NCI-H2107 (cell line): Measurements from ENCODE around the gene CR1L.
"Not testable (repeated sequence)": the region's sequence is repeated elsewhere in the genome, so short reads cannot be mapped to it uniquely, and the experiment has no call there.

Experiments used
- DNase-seq: peaks from one replicate; lab custom pipeline; 2025; lab: John Stamatoyannopoulos, UW

Gene CR1L

DNA sequence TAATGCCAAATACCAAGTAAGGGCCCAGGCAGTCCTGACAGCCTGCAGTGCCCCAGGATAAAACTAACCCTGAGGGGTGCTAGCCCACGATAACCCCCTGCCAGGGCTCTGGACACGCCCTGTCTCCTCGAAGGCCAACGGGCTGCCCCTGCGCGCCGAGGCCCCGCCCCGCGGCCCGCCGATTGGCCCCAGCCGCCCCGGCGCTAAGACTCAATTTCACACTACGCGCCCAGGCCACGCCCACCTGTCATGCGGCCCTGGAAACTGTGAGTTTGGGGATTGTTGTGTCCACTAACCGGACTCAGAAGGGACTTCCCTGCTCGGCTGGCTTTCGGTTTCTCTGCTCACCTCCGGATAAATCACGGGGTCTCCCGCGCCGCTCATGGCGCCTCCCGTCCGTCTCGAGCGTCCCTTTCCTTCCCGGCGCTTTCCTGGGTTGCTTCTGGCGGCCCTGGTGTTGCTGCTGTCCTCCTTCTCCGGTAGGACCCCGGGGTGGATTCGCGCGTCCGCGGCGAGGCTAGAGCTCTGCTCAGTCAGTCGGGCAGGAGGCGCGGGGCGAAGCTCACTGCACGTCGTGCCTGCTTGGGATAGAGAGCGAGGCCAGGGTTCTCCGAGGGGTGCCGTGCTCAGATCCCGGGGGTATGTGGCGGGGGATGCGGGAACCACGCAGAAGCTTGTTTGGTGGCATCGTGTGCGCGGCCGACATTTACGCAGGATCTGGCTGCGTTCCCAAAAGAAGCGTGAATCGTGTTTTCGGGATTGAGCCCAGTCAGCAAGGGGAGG, at the start of gene CR1L:
Gene CR1L, plus strand, starts transcription at position 282 of the 783 bp plus-strand sequence. Its CDS starts 101 bp downstream, at position 383.
- DNase-seq: no peak

DNA sequence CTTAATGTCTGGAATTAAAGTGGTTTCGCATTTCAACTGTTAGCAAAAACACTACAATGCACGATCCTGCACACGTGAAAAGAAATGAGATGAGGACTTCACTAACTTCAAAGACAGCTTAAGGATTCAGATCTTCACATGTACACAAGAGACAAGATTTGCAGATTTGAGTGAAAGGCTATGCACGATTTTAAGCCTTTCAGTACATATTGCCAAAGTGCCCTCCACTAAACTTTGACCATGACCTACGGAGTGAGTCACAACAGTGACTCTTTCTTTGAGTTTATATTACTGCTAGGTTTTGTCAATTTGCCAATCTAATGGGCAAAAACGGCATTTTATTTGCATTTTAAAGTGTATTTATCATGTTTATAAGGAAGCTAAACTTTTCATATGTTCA, 41.2 kb upstream of the CR1L start:
- no peak for DNase-seq

DNA sequence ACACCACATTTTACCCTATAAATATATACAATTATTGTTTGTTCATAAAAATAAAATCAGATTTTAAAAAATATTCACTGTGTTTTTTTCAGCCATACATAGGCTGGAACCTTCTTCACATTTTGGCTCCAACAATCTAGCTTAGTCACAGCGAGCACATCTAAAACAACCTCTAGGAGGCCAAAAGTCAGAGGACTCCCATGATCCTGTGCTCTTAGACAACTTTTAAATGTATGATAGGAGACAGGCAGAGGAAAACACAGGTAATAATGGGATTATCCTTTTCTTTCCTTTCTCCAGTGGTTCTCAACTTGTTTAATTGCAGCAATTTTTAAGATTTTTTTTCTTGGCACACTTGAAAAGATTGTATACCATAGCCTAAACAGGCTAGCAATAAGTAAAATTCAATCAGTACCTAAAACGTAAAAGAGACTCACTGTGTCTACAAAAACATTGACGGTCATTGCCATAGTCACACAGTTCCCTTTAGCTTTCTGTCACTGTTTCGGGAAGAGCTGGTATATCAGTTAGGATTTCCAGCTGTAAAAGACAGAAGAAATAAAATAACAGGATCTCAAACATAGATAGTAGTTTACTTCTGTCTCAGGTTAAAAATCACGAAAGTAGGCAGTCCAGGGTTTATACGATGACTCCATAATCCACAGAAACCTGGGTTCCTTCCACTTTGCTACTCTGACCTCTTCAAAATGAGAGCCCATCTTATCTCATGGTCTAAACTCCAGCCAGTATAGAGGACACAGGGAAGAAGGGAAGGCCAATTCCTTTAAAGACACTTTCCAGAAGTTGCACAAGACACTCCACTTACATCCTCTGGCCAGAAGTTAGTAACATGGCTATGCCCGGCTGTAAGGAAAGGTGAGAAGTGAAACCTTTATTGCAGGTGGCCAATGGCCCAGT, 39.2 kb upstream of the CR1L start:
- no peak for DNase-seq

DNA sequence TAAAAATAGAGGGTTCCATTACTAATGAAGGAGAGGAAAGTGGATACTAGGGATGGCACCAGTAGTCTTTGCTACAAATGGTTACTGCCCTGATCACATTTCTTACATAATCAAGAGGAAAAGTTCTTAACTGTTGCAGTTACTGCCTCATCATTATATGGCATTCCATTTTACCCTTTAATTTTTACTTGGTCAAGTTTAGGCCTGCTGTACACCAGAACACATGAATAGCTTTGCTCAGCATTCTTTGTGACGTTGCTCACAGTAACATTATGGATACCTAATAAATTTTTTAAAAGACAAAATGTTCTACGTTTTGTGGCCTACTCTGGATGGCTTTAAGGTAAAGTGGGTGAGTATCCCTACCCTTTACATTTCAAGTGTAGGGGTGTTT, 38.6 kb upstream of the CR1L start:
- no peak for DNase-seq

DNA sequence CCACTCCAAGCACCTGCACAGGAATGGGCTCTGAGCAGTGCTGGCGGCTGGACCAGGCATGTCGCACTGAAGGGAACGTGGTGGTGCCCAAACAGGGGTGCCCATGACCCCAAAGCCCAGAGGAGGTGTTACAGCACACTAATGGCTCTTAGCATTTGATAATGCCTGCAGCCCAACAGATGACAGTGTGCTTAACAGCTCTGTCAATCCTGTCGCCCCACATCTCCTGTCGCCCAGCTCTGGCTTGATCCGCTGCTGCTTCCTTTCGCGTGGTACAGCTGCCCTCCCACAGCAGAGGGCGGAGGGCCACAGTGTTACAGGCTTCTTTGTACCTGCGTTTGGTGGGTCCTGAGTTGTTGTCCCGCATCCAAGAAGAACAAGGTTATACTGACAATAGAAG, 32.2 kb upstream of the CR1L start:
- DNase-seq: no peak

DNA sequence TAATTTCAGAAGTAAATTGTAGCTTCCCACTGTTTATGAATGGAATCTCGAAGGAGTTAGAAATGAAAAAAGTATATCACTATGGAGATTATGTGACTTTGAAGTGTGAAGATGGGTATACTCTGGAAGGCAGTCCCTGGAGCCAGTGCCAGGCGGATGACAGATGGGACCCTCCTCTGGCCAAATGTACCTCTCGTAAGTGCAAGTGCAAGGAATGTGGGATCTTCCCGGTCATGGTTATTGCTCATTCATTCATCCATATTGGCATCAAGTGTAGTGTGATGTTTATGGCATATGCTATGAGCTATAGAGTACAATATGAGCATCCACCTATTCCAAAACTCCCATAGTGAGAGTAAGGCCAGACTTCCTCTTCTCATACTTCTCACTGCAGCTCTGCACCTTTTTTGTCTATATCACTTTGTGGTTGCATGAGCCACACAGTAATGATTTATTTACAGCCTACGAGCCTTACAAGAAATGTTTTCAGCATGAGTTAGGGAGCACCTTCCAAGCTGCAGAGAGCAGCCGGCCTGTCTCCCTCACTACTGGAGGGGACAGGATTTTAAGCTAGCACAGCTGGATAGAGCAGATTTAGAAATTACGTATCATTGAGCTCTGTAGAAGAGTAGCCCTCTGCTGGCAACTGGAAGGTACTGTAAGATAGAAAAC, 24.9 kb upstream of the CR1L start:
- DNase-seq: no peak

DNA sequence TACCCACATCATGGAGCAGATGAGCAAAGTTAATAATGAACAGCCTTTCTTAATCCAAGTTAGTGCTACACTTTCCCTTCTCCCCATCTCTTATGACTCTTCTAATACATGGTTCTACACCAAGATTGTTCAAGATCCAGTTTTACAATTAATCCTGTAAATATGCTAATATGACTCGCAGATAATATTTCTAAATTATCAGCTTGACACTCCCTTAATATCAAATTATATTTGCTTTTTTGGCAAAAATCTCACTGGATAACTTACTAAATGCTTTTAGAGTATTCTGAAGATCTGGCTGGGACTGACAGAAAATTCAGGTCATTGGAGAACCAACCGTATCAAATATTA, 24.4 kb upstream of the CR1L start:
- DNase-seq: no peak

DNA sequence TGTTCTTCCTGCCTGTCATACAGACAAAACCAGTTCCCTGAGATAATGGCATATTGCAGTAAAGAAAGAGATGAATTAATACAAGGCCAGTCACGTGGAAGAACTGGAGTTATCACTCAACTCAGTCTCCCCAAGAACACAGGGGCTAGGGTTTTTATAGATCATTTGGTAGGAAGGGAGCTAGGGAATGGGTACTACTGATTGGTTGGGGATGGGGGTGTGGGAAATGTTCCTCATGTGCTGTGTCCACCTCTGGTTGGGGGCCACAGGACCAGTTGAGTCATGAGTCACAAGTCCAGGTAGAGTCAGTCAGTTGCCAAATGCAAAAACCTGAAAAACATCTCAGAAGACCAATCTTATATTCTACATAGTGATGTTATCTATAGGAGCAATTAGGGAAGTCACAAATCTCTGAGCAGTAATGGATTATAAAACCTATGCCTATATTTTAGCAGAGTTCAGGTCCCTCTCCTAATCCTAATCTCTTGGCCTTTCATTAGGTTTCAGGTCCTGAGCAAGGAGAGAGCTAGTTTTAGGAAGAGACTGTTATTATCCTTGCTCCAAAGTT, 19.3 kb upstream of the CR1L start:
- DNase-seq: not testable (repeated sequence)

DNA sequence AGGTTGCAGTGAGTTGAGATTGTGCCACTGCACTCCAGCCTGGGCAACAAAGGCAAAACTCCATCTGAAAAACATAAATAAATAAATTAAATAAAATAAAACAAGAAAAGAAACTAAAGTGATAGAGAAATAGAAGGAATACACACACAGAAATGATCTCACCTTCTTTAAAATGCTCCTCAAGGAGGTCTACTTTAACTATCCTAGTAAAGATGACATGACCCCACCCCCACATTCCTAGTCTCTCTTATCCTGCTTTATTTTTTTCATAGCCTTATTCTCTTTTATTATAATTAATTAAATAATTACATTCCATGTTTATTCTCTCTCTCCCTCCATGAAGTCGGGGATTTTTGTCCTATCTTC, 18.0 kb upstream of the CR1L start:
- DNase-seq: no peak

DNA sequence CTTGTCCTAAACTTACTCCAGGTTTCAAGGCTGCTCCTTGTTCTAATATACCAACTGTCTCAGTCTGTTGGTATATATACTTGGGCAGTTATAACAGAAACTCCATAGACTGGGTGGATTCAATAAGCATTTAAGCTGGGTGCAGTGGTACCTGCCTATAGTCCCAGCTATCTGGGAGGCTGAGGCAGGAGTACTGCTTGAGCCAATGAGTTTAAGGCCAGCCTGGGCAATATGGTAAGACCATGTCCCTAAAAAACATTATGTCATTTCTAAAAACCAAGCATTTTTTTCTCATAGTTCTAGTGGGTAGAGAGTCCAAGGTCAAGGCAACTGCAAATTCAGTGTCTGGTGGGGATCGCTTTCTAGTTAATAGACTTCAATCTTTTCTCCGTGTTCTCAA, 17.4 kb upstream of the CR1L start:
- no peak for DNase-seq

DNA sequence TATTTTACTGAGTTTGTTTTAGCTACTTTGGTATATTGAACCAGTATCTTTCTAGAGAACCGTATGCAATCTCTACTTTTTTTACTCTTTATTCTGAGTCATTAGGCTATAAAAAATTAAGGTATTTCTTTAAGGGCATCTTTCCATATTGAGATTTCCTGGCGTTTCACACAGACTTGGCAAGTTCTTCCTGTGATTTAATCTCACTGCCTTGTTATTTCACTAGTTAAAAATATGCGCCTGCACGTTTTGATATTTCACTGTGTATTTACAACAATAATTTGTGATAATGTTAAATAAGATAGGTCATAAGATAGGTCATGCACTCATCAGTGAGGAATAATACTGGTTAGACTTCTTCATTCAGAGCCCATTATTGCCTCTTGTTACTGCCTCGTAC, 16.2 kb upstream of the CR1L start:
- no peak for DNase-seq

DNA sequence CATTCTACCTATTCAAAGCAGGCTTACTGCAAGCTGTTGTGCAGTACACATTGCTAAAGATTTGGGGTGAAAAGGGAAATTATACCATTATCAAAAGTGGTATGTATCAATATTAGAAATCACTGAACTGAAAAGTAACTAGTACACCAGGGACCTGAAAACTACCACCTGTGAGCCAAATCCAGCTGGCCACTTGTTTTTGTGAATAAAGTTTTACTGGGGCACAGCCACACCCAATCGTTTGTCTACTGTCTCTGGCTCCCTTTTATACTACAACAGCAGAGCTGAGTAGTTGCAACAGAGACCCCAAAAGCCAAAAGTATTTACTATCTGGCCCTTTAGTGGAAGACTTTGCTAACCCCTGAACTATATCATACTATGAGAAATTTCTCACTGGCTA, 13.8 kb upstream of the CR1L start:
- DNase-seq: no peak

DNA sequence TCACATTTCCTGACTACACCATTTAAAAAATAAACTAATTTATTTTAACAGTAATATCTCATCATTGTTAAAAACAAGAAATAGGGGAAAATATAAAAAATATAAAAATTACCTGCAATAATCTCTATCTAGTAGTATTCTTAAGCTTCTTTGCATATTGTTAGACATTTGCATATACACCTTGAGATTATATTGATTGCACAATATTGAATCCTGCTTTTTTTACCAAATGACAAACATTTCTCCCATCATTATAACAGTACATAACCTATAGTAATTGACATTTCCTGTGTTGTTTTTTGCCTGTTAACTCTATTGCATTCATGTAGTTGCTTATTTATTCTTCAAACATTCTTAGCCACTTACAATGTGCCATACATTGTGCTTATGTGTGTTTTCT, 11.7 kb upstream of the CR1L start:
- no peak for DNase-seq

DNA sequence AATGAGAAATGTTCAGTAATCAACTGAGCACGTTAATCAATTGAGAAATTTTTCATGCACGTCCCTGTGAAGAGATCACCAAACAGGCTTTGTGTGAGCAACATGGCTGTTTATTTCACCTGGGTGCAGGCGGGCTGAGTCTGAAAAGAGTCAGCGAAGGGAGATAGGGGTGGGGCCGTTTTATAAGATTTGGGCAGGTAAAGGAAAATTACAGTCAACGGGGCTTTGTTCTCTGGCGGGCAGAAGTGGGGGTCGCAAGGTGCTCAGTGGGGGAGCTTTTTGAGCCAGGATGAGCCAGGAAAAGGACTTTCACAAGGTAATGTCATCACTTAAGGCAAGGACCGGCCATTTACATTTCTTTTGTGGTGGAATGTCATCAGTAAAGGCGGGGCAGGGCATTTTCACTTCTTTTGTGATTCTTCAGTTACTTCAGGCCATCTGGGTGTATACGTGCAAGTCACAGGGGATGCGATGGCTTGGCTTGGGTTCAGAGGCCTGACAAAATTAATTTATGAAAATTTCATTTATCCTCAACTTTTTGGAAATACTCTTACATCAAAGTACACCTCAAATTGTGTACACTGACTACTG, 11.1 kb upstream of the CR1L start:
- DNase-seq: not testable (repeated sequence)

DNA sequence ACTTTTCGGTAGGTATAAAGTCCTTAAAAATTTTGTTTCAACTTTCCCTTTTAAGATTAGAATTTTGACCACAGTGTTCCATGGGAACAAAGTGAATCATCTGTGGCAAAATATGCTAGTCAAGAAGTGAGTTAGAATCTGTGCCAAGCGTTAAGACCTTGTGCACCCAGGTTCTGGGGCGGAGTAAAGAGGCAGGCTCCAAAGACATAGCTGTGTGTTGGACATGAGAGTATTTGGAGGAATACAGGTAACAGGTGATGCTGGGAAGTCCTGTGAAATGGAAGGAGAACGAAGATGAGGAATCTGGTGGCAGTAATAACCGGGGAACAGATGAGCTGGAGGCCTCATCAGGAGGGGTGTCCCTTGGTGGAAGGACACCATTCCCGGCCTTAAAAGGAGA, 10.6 kb upstream of the CR1L start:
- not testable (repeated sequence) for DNase-seq

DNA sequence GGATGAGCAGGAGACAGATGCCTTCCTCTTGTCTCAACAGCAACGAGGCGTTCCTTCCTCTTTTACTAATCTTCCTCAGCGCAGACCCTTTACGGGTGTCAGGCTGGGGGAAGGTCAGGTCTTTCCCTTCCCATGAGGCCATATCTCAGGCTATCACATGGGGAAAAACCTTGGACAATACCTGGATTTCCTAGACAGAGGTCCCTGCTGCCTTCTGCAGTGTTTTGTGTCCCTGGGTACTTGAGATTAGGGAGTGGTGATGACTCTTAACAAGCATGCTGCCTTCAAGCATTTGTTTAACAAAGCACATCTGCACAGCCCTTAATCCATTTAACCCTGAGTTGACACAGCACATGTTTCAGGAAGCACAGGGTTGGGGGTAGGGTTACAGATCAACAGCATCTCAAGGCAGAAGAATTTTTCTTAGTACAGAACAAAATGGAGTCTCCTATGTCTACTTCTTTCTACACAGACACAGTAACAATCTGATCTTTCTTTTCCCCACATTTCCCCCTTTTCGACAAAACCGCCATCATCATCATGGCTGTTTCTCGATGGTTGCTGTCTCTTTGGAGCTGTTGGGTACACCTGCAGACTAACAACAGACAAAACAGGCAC, 9.3 kb upstream of the CR1L start:
- not testable (repeated sequence) for DNase-seq

DNA sequence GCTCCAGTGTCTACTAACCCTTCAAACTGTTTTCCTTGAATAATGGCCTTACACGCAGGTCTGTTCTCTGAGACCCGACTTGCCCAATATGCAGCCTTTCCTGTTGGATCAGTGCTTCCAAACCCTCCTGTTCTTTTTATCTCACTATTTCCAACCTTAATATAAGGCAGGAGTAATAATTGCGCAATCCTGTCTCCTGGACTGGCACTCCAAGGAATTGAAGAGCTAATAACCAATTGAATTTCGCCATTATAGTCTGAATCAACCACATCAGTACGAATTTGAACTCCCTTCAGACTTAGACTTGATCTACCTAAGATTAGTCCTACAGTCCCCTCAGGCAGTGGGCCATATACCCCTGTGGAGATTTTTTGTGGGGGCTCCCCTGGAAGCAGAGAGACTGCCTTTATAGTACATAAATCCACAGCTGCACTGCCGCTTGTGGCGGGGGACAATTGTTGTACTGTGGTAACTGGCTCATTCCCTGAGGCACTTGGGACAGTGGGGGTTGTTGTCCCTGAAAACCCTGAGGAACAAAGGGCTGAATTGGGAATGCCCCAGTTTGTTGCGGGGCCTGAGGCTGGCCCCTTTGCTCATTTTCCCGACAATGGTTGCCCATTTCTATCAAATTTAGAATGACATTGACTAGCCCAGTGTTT, 6.3 kb upstream of the CR1L start:
- not testable (repeated sequence) for DNase-seq

DNA sequence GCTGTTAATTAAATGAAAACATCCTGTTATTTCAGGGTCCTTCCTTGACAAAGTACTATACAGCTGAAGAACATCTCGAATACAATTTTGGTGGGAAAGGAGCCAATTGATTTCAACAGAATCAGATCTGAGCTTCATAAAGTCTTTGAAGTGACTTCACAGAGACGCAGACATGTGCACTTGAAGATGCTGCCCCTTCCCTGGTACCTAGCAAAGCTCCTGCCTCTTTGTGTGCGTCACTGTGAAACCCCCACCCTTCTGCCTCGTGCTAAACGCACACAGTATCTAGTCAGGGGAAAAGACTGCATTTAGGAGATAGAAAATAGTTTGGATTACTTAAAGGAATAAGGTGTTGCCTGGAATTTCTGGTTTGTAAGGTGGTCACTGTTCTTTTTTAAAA, 5.6 kb upstream of the CR1L start:
- not testable (repeated sequence) for DNase-seq

DNA sequence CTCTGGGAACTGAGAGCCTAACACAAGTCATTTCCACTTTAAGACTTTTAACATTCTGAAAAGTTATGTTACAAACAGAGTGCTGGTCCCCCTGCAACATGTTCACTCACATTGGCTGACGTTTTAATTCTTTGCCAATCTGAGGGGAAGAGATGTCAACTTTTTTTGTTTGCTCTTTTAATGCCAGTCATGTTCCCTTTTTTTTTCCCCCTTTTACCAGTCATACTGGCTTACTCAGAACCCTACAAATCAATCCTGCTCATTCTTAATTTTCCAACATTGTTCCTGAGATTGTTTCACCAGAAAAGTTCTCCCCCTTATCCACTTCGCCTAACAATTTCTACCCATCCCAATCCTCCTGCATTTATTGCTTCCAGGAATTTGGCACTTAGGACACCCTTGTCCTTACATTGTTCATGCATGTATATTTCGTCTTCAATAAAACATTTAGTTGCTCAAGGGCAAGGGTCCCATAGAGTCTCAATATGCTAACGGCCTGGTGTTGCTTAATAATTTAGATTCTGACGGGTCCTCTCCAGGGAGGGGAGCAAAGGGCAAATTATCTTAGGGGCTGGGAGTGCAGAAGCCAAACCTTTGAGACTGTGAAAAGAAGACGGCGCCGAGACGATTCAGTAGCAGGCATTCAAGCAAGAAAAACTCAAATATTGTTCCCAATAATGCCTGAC, 624 bp upstream of the CR1L start:
- DNase-seq: no peak

DNA sequence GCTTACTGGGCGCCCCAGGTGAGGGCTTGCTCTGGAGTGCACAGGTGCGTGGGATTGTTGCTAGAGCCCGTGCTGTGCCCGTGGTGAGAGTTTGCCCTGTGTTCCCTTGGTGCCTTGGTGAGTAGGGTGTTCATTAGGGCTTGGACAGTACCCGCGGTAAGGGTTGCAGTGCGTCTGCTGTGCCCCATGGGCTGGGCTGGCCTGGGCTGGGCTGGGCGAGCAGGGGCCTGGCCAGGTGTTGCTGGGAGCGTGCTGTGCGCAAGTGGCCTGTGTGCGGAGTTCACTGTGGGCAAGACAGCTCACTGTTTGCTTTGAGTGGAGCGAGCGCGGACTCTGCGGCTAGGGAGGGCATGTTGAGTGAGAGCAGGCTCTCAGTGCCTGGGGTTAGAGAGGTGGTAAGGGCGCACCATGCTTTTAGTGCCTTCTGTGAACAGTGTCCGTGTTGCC, 725 bp downstream of the CR1L start:
- no peak for DNase-seq
